GM19468 (cell line): ENCODE data around the gene LIPM.

ENCODE experiments used
- ATAC-seq: cut with Tn5 transposase; IDR thresholded peaks from one replicate; pipeline ENCODE4 v1.9.1; 2021; ENCODE audit warnings: mild to moderate bottlenecking, moderate library complexity, moderate number of reproducible peaks; ENCODE audit not compliant: unreplicated experiment; ENCODE audit errors: extremely low read depth

The LIPM gene

DNA sequence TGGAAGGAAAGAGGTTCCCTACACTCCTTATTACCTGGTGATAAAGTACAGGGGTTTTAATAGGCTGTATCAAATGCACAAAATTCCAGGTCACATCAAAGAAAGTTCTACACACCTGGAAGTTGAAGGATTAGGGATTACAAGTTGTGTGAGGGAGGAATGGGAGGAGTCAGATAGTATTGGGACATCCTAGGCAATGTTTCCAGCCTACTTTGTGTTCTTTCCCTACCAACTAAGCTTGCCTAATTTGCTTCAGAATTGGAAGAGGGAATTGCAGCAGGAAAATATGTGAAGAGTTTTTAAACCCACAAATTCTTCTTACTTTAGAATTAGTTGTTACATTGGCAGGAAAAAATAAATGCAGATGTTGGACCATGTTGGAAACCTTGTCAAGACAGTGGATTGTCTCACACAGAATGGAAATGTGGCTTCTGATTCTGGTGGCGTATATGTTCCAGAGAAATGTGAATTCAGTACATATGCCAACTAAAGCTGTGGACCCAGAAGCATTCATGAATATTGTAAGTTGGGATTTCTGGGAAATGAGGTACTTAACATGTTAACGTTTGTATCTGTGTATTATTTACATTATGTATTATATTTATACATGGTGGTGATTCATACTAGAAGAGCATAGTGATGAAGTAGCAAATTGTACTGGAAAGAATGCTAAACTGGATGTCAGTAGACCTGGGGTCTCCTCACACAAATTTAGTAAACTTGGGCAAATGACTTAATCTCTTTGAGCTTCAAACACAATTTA, at the start of gene LIPM:
TSS of gene LIPM (plus strand) at position 208 of the 763 bp plus-strand sequence. CDS start at position 375, 167 bp downstream.
- no peak for ATAC-seq

DNA sequence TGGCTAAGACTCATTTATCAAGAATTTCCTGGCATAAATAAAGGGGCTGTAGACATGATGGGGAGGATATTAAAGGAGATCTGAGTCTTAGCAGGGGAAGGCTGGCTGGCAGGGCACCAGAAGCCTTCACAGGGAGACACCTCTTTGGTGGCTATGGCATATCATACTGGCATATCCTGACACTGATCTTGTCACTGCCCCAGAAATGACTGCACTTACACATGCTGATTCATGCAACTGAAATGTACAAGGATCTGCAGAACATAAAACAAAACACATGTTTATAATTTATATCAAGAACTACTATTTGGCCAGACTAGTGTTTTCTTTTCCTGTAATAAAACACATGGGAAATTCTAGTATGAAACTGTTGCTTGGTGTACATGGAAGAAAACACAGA, 48.2 kb upstream of the LIPM start:
- no peak for ATAC-seq

DNA sequence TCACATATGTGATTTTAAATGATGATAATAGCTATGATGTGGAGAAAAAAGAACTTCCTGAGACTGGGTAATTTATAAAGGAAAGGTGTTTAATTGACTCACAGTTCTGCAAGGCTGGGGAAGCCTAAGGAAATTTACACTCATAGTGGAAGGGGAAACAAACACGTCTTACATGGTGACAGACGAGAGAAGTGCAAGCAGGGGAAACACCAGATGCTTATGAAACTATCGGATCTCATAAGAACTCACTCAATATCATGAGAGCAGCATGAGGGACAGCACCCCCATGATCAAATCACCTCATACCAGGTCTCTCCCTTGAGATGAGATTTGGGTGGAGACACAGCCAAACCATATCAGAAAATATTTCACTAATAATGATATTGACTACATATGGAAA, 46.8 kb upstream of the LIPM start:
- ATAC-seq = no peak

DNA sequence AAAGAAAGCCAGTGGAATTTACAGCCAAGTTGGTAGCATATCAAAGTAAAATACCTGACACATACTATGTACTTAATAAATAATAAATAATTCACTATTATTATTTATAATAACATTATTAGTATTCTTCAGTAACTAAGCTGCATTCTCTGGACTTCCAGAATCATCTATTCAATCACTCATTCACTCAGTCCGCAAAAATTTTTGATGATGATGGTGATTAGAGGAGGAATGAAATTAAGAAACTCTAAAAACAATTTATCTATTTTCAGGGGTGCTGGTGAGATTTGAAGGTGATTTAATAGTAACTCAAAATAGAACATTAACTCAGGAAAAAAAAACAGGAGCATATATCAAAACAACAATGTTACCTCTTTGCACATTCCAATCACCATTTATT, 45.9 kb upstream of the LIPM start:
- no peak for ATAC-seq

DNA sequence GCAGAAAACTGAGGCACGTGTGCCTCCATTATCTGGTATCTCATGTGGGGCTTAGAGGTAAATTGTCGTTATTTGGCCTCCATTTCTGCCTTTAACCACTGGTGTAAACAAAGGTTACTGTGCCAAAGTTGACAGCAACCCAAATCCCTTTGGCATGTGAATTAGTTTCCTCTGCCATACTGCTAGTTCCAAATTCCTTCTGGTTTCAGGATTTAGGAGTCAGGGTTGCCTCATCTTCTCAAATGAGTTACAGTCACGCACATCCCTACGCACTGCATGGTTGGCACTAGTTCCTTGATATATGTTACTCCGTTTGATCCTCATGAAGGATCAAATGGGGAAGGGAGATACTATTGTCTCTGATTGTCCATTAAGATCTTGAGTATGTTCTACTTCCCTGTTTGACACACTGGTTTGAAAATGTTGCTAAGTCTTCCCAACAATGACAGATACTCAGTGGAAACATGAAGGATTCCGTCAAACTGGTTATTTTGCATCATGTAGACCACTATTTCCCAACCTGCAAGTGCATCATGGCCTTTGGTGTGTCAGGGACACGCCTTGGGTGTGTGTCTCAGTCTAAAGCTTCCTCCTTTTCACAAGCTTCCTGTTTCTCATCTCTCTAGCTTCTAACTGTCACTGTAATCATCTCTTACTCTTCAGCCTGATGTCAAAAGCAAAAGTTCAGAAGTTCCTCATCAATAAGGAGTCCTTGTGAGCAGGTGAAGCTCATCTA, 43.0 kb upstream of the LIPM start, which contains the start of gene LIPN:
TSS of gene LIPN (plus strand) at position 655 of the 736 bp plus-strand sequence. CDS start 1,386 bp downstream, outside the sequence.
- ATAC-seq = no peak

GRCh38 chr10:88762906-88763305, 39.6 kb upstream of the LIPM start:
- no peak for ATAC-seq

DNA sequence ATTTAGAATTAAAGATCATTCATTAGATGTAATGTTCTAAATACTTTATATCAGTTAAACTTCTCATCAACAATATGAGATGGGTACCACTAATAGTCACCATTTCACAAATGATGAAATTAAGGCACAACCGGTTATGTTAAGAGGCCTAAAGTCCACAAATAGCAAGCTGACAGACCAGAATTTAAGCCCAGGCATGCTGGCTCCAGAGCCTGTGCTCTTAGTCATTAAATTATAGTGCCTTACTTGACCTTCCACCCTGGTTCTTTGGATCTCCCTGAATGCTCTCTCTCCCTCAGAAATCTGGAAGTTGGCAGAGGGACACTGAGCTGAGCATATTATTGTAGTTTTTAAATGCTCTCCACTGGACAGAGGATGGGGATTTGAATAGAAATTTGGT, 39.1 kb upstream of the LIPM start:
- ATAC-seq = no peak

- ATAC-seq = no peak
Measured at GRCh38 chr10:88764110-88764509, 38.4 kb upstream of the LIPM start.

GRCh38 chr10:88765816-88766215, 36.7 kb upstream of the LIPM start:
- no peak for ATAC-seq

- no peak for ATAC-seq
Measured at GRCh38 chr10:88769384-88769783, 33.1 kb upstream of the LIPM start.

DNA sequence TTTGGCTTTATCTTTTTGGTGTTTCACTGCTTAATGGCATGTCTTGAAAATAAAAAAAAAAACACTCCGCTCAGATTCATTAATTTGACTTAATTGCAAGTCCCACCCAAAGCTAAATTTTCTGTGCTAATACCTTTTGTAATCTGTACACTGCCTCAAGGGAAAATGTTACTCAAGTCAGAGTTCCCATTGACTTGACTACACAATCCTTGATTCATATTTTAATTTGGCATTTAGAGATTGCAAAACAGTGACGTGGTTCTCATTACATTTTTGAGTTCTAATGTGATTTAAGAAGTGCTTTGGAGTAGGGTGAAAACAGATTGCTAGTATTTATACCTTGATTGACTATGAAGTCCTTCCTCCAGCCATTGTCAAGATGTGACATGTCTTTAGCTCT, 21.3 kb upstream of the LIPM start:
- ATAC-seq = no peak

- no peak for ATAC-seq
Measured at GRCh38 chr10:88782222-88782621, 20.3 kb upstream of the LIPM start.

DNA sequence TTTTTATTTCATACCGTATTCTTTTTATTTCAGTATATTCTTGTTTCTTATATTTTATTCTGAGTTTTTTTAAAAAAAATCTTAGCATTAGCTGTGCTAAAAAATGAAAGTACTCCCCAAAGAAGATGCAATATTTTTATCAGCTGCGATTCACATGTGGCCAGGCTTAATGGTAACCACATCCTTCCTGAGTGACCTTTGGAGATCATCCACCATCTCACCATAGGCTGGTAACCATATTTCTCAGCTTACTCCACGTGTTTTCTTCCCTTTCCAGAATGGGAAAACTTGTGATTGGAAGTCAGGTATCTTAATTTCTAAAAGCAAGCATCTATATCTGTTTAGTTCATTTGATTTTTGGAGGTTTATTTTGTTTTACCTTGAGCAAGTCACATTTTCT, 18.8 kb upstream of the LIPM start:
- no peak for ATAC-seq

DNA sequence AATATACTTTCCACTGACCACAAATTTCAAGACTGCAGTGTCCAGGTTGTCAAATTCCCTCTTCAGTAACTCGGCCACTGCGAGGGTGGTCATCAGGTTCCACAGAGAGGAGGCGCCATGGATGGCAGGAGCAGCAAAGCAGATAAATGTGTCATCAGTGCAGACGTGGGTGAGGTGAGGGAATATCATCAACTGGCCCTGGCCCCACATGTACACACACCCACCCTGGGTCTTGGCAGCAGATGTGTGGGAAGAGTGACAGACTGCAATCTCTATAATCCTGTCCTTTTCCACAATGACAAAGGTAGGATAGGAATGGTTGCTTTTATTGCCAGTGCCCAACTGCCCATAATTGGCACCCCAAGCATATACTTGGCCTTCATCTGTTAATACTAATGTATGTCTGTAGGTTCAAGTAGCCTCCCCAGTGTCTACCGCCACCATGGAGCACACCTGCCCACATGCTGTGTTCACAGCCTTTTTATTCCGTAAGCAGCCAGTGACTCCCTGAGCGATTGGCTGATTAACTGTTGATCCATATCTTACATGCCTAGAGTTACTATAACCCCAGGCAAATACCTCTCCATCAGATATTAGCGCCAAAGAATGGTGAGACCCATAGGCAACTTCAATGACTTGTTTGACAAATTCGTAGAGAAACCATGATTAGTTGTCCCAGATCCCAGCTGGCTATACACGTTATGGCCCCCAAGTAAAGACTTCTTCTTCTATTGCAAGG, 16.3 kb upstream of the LIPM start:
- no peak for ATAC-seq

DNA sequence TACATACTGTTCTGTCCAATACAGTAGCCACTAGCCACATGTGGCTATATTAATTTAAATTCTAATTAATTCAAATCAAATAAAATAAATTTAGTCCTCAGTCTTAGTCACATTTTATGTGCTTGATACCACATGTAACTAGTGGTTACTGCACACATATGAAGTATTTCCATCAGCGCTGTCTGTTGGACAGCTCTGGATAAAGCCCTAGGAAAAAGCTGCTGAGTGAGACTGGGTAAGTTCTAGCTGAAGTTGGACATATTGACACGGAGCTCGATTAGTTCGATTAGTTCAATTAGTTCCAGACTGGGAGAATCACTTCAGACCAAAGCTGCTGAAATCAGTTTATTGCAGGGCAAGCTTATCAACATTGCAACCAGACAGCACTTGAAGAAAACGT, 15.1 kb upstream of the LIPM start:
- no peak for ATAC-seq

DNA sequence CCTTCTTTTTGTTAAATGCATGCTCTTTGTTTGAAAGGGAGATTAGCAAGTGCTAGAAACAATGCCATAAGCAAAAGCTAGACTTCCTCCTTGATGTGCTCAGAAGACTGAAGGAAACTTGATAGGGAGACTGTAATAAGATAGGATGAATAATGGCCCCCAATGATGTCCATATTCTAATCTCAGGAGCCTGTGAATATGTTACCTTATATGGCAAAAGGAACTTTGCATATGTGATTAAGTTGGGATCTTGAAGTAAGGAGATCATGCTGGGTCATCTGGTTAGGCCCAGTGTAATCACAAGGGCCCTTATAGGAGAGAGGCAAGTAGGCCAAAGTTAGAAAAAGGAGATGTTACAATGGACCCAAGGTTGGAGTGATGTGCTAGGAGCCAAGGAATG, 13.6 kb upstream of the LIPM start:
- ATAC-seq = no peak

DNA sequence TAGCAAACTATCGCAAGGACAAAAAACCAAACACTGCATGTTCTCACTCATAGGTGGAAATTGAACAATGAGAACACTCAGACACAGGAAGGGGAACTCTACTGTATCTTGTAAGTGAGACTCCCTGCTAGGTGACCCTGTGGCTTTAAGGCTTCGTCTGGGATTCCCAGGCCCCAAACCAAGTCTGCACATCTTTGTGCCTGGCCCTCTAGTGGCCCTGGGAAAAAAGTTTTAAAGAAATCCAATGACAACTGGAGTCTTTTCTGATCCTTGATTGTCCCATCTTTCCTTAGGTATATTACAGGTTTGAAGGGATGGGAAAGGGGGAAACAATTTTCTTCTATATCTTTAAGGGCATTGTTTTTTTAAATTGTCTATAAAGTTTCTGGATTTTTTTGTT, 10.6 kb upstream of the LIPM start:
- no peak for ATAC-seq

- ATAC-seq = no peak
Measured at GRCh38 chr10:88792661-88793060, 9.9 kb upstream of the LIPM start.

- no peak for ATAC-seq
Measured at GRCh38 chr10:88793712-88794299, 8.7 kb upstream of the LIPM start.

- ATAC-seq = no peak
Measured at GRCh38 chr10:88794731-88795130, 7.8 kb upstream of the LIPM start.
